Aorta (tissue), 5 donors: ENCODE measurements around the gene AMPH. TPM values are rescaled to one million over a fixed set of nuclear protein-coding genes. Genes with fewer than 3 reads are reported as not detected.

ENCODE experiments used
- ATAC-seq: fragments of 200-7000 bp; cut with Tn5 transposase; one replicate; pipeline ENCODE4 v1.9.1; 2022; ENCODE audit warnings: moderate library complexity; ENCODE audit not compliant: low FRiP score
- DNase-seq, 2 donors: peaks; one replicate each; pipeline ENCODE4 v3.0.0-alpha.2; 2020
- H3K27ac ChIP-seq, 2 donors: one replicate each; pipeline ENCODE4 v1.5.1; 2013; ENCODE audit warnings: low read length in 2 of 2, mild to moderate bottlenecking in 2 of 2, moderate library complexity in 2 of 2, control low read depth in 1 of 2, inconsistent platforms in 1 of 2, low read depth in 1 of 2
- H3K27me3 ChIP-seq, 2 donors: one replicate each; pipeline ENCODE4 v1.6.1; 2013; ENCODE audit warnings: control low read depth in 1 of 2, low read length in 1 of 2, mild to moderate bottlenecking in 1 of 2, moderate library complexity in 1 of 2; ENCODE audit not compliant: insufficient read depth in 2 of 2, control insufficient read depth in 1 of 2
- H3K36me3 ChIP-seq, 2 donors: one replicate each; pipeline ENCODE4 v1.6.1; 2013; ENCODE audit warnings: control low read depth in 1 of 2, low read length in 1 of 2, mild to moderate bottlenecking in 1 of 2; ENCODE audit not compliant: insufficient read depth in 2 of 2, control insufficient read depth in 1 of 2
- H3K4me1 ChIP-seq, 2 donors: one replicate each; pipeline ENCODE4 v1.6.1; 2013; ENCODE audit warnings: low read length in 2 of 2, control low read depth in 1 of 2, mild to moderate bottlenecking in 1 of 2, moderate library complexity in 1 of 2; ENCODE audit not compliant: insufficient read depth in 2 of 2, control insufficient read depth in 1 of 2
- H3K4me3 ChIP-seq, 2 donors: one replicate each; pipeline ENCODE4 v1.5.1; 2013; ENCODE audit warnings: low read length in 2 of 2, control low read depth in 1 of 2, mild to moderate bottlenecking in 1 of 2
- H3K9me3 ChIP-seq: one replicate; pipeline ENCODE4 v1.6.1; 2013; ENCODE audit warnings: mild to moderate bottlenecking, low read length; ENCODE audit not compliant: control insufficient read depth
- WGBS, 2 donors: extraction: QIAGEN DNeasy Blood & Tissue Kit; methylation state at CpG; one replicate each; pipeline ENCODE4 v1.1.7; 2013; 5-methylcytosine and 5-hydroxymethylcytosine counted together
- intact Hi-C, 2 donors: fragments of 100-400 bp; cut with DNase I; formaldehyde crosslinking; loops; one replicate each; pipeline versions ENCODE4 v1.14.2 to v1.15.0; 2022
- polyA plus RNA-seq, 2 donors: library from polyadenylated mRNA; stranded (reverse); fragments of 200-250 nt; gene quantifications; one replicate each; pipeline ENCODE4 v1.2.3, GENCODE V29; 2013
- total RNA-seq, 2 donors: library from RNA; stranded (reverse); fragmentation: NEBNext Ultra II Directional; extraction: Animal tissue kit (Norgen Biotek cat#: 25700); gene quantifications; one replicate each; pipeline ENCODE4 v1.2.1, GENCODE V29; 2021
- donor health status: healthy with polysubstance abuse.
- donor health status: Bipolar disorder and iron deficiency.
- donor health status: DM: no; HTN: no; CAD: no.
- donor health status: DM: no; HTN: no; CAD: no.
- donor health status: DM: yes; HTN: yes; CAD: no.

AMPH gene
- total and polyA plus RNA-seq, 4 donors: 1.3 to 8.8 (median 4.4) TPM

- no peak overlapping the region for H3K27ac ChIP-seq
- ATAC-seq: no peak
- H3K4me1 ChIP-seq: no peaks in the 10 kb centered on the region
- no peak overlapping the region for H3K4me3 ChIP-seq
- no peak for DNase-seq
- H3K27me3 ChIP-seq: no peaks in the 10 kb centered on the region
- H3K36me3 ChIP-seq: no peaks in the 10 kb centered on the region
- WGBS, 2 donors: 92 to 97% methylated on average over 6 of the region's 6 CpGs
- H3K9me3 ChIP-seq: no peaks in the 10 kb centered on the region
- intact Hi-C loops: no loop called here
Observed at GRCh38 chr7:38637957-38638356, 6.8 kb upstream of the AMPH start.

- H3K4me1 ChIP-seq: no peaks in the 10 kb centered on the region
- no peaks in the 10 kb centered on the region for H3K27me3 ChIP-seq
- no peak overlapping the region for H3K4me3 ChIP-seq
- ATAC-seq: no peak
- no peak for DNase-seq
- WGBS, 2 donors: 92 to 95% methylated on average over 2 of the region's 2 CpGs
- H3K9me3 ChIP-seq: peaks cover 3% of the 10 kb centered on the region
- H3K27ac ChIP-seq: no peak overlapping the region
- intact Hi-C loops: no loop called here
- H3K36me3 ChIP-seq: no peaks in the 10 kb centered on the region
Observed at GRCh38 chr7:38632411-38632810, 1.2 kb upstream of the AMPH start.

GRCh38 chr7:38629651-38630510, 1.3 kb downstream of the AMPH start:
- Histone ChIP-seq H3K36me3 (no peaks in the 10 kb centered on the region), H3K4me3 (peak overlapping the region in 1 of 2 donors; percentile 89), H3K27ac (no peak overlapping the region), H3K27me3 (no peaks in the 10 kb centered on the region), H3K9me3 (peaks cover 3% of the 10 kb centered on the region), H3K4me1 (no peaks in the 10 kb centered on the region)
- ATAC-seq (no peak), DNase-seq (no peak)
- WGBS, 2 donors: 30 to 31% methylated on average over 12 of the region's 12 CpGs
- intact Hi-C loops: no loop called here

- WGBS, 2 donors: 78 to 79% methylated on average over 5 of the region's 5 CpGs
- H3K27me3 ChIP-seq: no peaks in the 10 kb centered on the region
- no peaks in the 10 kb centered on the region for H3K36me3 ChIP-seq
- intact Hi-C loops: no loop called here
- no peaks in the 10 kb centered on the region for H3K4me1 ChIP-seq
- no peak for ATAC-seq
- no peak overlapping the region for H3K27ac ChIP-seq
- no peak for DNase-seq
- no peak overlapping the region for H3K4me3 ChIP-seq
- H3K9me3 ChIP-seq: peaks cover 3% of the 10 kb centered on the region
Observed at GRCh38 chr7:38628630-38629385, 2.4 kb downstream of the AMPH start.

- intact Hi-C loops: no loop called here
- DNase-seq: no peak
- no peaks in the 10 kb centered on the region for H3K36me3 ChIP-seq
- H3K27me3 ChIP-seq: no peaks in the 10 kb centered on the region
- no peak overlapping the region for H3K27ac ChIP-seq
- no peaks in the 10 kb centered on the region for H3K9me3 ChIP-seq
- no peaks in the 10 kb centered on the region for H3K4me1 ChIP-seq
- no peak overlapping the region for H3K4me3 ChIP-seq
- ATAC-seq: no peak
Observed at GRCh38 chr7:38625866-38626265, 5.3 kb downstream of the AMPH start.

- H3K36me3 ChIP-seq: no peaks in the 10 kb centered on the region
- WGBS, 2 donors: 57 to 69% methylated on average over 2 of the region's 2 CpGs
- H3K9me3 ChIP-seq: no peaks in the 10 kb centered on the region
- H3K4me1 ChIP-seq: no peaks in the 10 kb centered on the region
- DNase-seq (no peak), ATAC-seq (no peak)
- H3K4me3 ChIP-seq: no peak overlapping the region
- H3K27ac ChIP-seq: no peak overlapping the region
- no peaks in the 10 kb centered on the region for H3K27me3 ChIP-seq
- intact Hi-C loops: no loop called here
Observed at GRCh38 chr7:38615665-38616064, 15.5 kb downstream of the AMPH start.

GRCh38 chr7:38607466-38607865, 23.7 kb downstream of the AMPH start:
- DNase-seq (no peak), ATAC-seq (no peak)
- intact Hi-C loops: no loop called here
- Histone ChIP-seq H3K27ac (no peak overlapping the region), H3K36me3 (no peaks in the 10 kb centered on the region), H3K4me1 (no peaks in the 10 kb centered on the region), H3K9me3 (no peaks in the 10 kb centered on the region), H3K27me3 (no peaks in the 10 kb centered on the region), H3K4me3 (no peak overlapping the region)
- 92 to 97% methylated on average over 2 of the region's 2 CpGs for WGBS, 2 donors

GRCh38 chr7:38600741-38601140, 30.4 kb downstream of the AMPH start:
- no peak for ATAC-seq
- Histone ChIP-seq H3K4me1 (no peaks in the 10 kb centered on the region), H3K27ac (no peak overlapping the region), H3K36me3 (no peaks in the 10 kb centered on the region), H3K4me3 (no peak overlapping the region), H3K27me3 (no peaks in the 10 kb centered on the region), H3K9me3 (peaks cover 2% of the 10 kb centered on the region)
- WGBS, 2 donors: 84% methylated on average over 3 of the region's 3 CpGs
- intact Hi-C loops: no loop called here
- DNase-seq: no peak

- intact Hi-C loops: no loop called here
- no peak overlapping the region for H3K27ac ChIP-seq
- no peaks in the 10 kb centered on the region for H3K4me1 ChIP-seq
- WGBS, 2 donors: 68% methylated on average over 4 of the region's 4 CpGs
- H3K9me3 ChIP-seq: no peaks in the 10 kb centered on the region
- H3K4me3 ChIP-seq: no peak overlapping the region
- H3K27me3 ChIP-seq: no peaks in the 10 kb centered on the region
- H3K36me3 ChIP-seq: no peaks in the 10 kb centered on the region
- ATAC-seq (no peak), DNase-seq (no peak)
Observed at GRCh38 chr7:38594949-38595348, 36.2 kb downstream of the AMPH start.
